Stimulated activated effector memory CD8-positive, alpha-beta T cell treated with anti-CD3 and anti-CD28 coated beads, Interleukin-12 subunit alpha, Interleukin-12 subunit beta, amount 100 ng/mL, for 72 hours (primary cell): Measurements from ENCODE around the gene ARHGEF28.

Experiments used
- ATAC-seq: fragments of 150-1000 bp; cut with Tn5 transposase; 2 replicates; pipeline ENCODE4 v1.10.0; 2021
- DNase-seq, 2 donors: peaks; one replicate each; pipeline ENCODE4 v3.0.0; 2021 to 2022; ENCODE audit warnings: low spot score in 2 of 2
- H3K27ac Mint-ChIP-seq: one replicate; pipeline ENCODE4 v1.8.0; 2022; ENCODE audit warnings: mild to moderate bottlenecking, mixed read lengths
- H3K36me3 Mint-ChIP-seq: one replicate; pipeline ENCODE4 v1.8.0; 2022; ENCODE audit warnings: mild to moderate bottlenecking, mixed read lengths
- H3K4me1 Mint-ChIP-seq: one replicate; pipeline ENCODE4 v1.8.0; 2022; ENCODE audit warnings: mixed read lengths
- H3K4me3 Mint-ChIP-seq: one replicate; pipeline ENCODE4 v1.8.0; 2022; ENCODE audit warnings: mild to moderate bottlenecking, mixed read lengths
- H3K9me3 Mint-ChIP-seq: one replicate; pipeline ENCODE4 v1.8.0; 2022; ENCODE audit warnings: mixed read lengths

Gene ARHGEF28

GRCh38 chr5:73638344-73639095 lies 12.5 kb downstream of the ARHGEF28 start:
- DNase-seq (no peak), ATAC-seq (no peak)
- Mint-ChIP-seq H3K27ac (no peak overlapping the region), H3K4me3 (no peak overlapping the region), H3K4me1 (no peaks in the 10 kb centered on the region), H3K9me3 (no peaks in the 10 kb centered on the region), H3K36me3 (no peaks in the 10 kb centered on the region)

GRCh38 chr5:73640861-73641320 lies 14.9 kb downstream of the ARHGEF28 start:
- Mint-ChIP-seq H3K9me3 (no peaks in the 10 kb centered on the region), H3K27ac (no peak overlapping the region), H3K4me1 (no peaks in the 10 kb centered on the region), H3K36me3 (no peaks in the 10 kb centered on the region), H3K4me3 (no peak overlapping the region)
- DNase-seq, result no peak
- ATAC-seq, result no peak

- no peak for DNase-seq
- no peak for ATAC-seq
- H3K9me3 Mint-ChIP-seq, result no peaks in the 10 kb centered on the region
- H3K4me3 Mint-ChIP-seq, result no peak overlapping the region
- H3K36me3 Mint-ChIP-seq, result no peaks in the 10 kb centered on the region
- no peak overlapping the region for H3K27ac Mint-ChIP-seq
- H3K4me1 Mint-ChIP-seq, result no peaks in the 10 kb centered on the region
Observed at GRCh38 chr5:73641811-73642210, 15.8 kb downstream of the ARHGEF28 start.

- no peak overlapping the region for H3K4me3 Mint-ChIP-seq
- DNase-seq (no peak), ATAC-seq (no peak)
- no peaks in the 10 kb centered on the region for H3K36me3 Mint-ChIP-seq
- H3K9me3 Mint-ChIP-seq, result no peaks in the 10 kb centered on the region
- H3K27ac Mint-ChIP-seq, result no peak overlapping the region
- H3K4me1 Mint-ChIP-seq, result no peaks in the 10 kb centered on the region
Observed at GRCh38 chr5:73642344-73642743, 16.3 kb downstream of the ARHGEF28 start.

- Mint-ChIP-seq H3K9me3 (no peaks in the 10 kb centered on the region), H3K27ac (no peak overlapping the region), H3K36me3 (no peaks in the 10 kb centered on the region), H3K4me1 (no peaks in the 10 kb centered on the region), H3K4me3 (no peak overlapping the region)
- ATAC-seq (no peak), DNase-seq (no peak)
Observed at GRCh38 chr5:73644385-73644963, 18.5 kb downstream of the ARHGEF28 start.

GRCh38 chr5:73647721-73648120 lies 21.7 kb downstream of the ARHGEF28 start:
- Mint-ChIP-seq H3K4me1 (no peaks in the 10 kb centered on the region), H3K36me3 (no peaks in the 10 kb centered on the region), H3K9me3 (no peaks in the 10 kb centered on the region), H3K27ac (no peak overlapping the region), H3K4me3 (no peak overlapping the region)
- no peak for DNase-seq
- no peak for ATAC-seq

- DNase-seq, result no peak
- Mint-ChIP-seq H3K27ac (no peak overlapping the region), H3K4me3 (no peak overlapping the region), H3K4me1 (no peaks in the 10 kb centered on the region), H3K9me3 (no peaks in the 10 kb centered on the region), H3K36me3 (no peaks in the 10 kb centered on the region)
- no peak for ATAC-seq
Observed at GRCh38 chr5:73648515-73648914, 22.5 kb downstream of the ARHGEF28 start.

GRCh38 chr5:73649926-73650325 lies 23.9 kb downstream of the ARHGEF28 start:
- Mint-ChIP-seq H3K36me3 (no peaks in the 10 kb centered on the region), H3K9me3 (no peaks in the 10 kb centered on the region), H3K4me3 (no peak overlapping the region), H3K4me1 (no peaks in the 10 kb centered on the region), H3K27ac (no peak overlapping the region)
- DNase-seq (no peak), ATAC-seq (no peak)

GRCh38 chr5:73652391-73652790 lies 26.4 kb downstream of the ARHGEF28 start:
- Mint-ChIP-seq H3K4me3 (no peak overlapping the region), H3K27ac (no peak overlapping the region), H3K9me3 (no peaks in the 10 kb centered on the region), H3K36me3 (no peaks in the 10 kb centered on the region), H3K4me1 (no peaks in the 10 kb centered on the region)
- ATAC-seq, result no peak
- no peak for DNase-seq

GRCh38 chr5:73654171-73654811 lies 28.3 kb downstream of the ARHGEF28 start:
- ATAC-seq (peak; percentile 36), DNase-seq (no peak)
- H3K27ac Mint-ChIP-seq, result no peak overlapping the region
- no peaks in the 10 kb centered on the region for H3K36me3 Mint-ChIP-seq
- H3K9me3 Mint-ChIP-seq, result no peaks in the 10 kb centered on the region
- H3K4me1 Mint-ChIP-seq, result no peaks in the 10 kb centered on the region
- H3K4me3 Mint-ChIP-seq, result no peak overlapping the region

- Mint-ChIP-seq H3K4me1 (no peaks in the 10 kb centered on the region), H3K9me3 (no peaks in the 10 kb centered on the region), H3K36me3 (no peaks in the 10 kb centered on the region), H3K27ac (no peak overlapping the region), H3K4me3 (no peak overlapping the region)
- ATAC-seq, result no peak
- no peak for DNase-seq
Observed at GRCh38 chr5:73654819-73655318, 28.9 kb downstream of the ARHGEF28 start.

- Mint-ChIP-seq H3K9me3 (no peaks in the 10 kb centered on the region), H3K27ac (no peak overlapping the region), H3K36me3 (no peaks in the 10 kb centered on the region), H3K4me3 (no peak overlapping the region), H3K4me1 (no peaks in the 10 kb centered on the region)
- DNase-seq (no peak), ATAC-seq (no peak)
Observed at GRCh38 chr5:73655521-73656160, 29.6 kb downstream of the ARHGEF28 start.

- no peak for ATAC-seq
- peaks cover 5% of the 10 kb centered on the region for H3K4me1 Mint-ChIP-seq
- H3K36me3 Mint-ChIP-seq, result no peaks in the 10 kb centered on the region
Observed at GRCh38 chr5:73661753-73662152, 35.8 kb downstream of the ARHGEF28 start.

GRCh38 chr5:73663161-73663859 lies 37.3 kb downstream of the ARHGEF28 start:
- ATAC-seq, result no peak
- Mint-ChIP-seq H3K27ac (no peak overlapping the region), H3K4me3 (no peak overlapping the region), H3K9me3 (no peaks in the 10 kb centered on the region), H3K36me3 (no peaks in the 10 kb centered on the region), H3K4me1 (peaks cover 9% of the 10 kb centered on the region)
- DNase-seq, result no peak

More at GRCh38 chr5:73661753-73662152, 35.8 kb downstream of the ARHGEF28 start:
- no peaks in the 10 kb centered on the region for H3K9me3 Mint-ChIP-seq
- no peak overlapping the region for H3K4me3 Mint-ChIP-seq
- DNase-seq, result no peak
- no peak overlapping the region for H3K27ac Mint-ChIP-seq

- Mint-ChIP-seq H3K27ac (no peak overlapping the region), H3K4me3 (no peak overlapping the region), H3K9me3 (no peaks in the 10 kb centered on the region), H3K4me1 (peaks cover 9% of the 10 kb centered on the region), H3K36me3 (no peaks in the 10 kb centered on the region)
- ATAC-seq, result no peak
- no peak for DNase-seq
Observed at GRCh38 chr5:73663860-73664240, 37.9 kb downstream of the ARHGEF28 start.
